Large intestine (tissue), 3 donors: ENCODE measurements around the gene PBX1. TPM values are rescaled to one million over a fixed set of nuclear protein-coding genes. Genes with fewer than 3 reads are reported as not detected.

Source experiments
- DNase-seq, 2 donors: peaks; one replicate each; pipeline versions ENCODE4 v3.0.0 to v3.0.0-alpha.2; 2013
- H3K27ac ChIP-seq: one replicate; pipeline ENCODE4 v1.5.1; 2013; ENCODE audit warnings: low read length
- H3K27me3 ChIP-seq: 2 replicates; pipeline ENCODE4 v1.6.1; 2013; ENCODE audit warnings: low read length; ENCODE audit not compliant: control insufficient read depth, insufficient read depth
- H3K36me3 ChIP-seq: 2 replicates; pipeline ENCODE4 v1.6.1; 2013; ENCODE audit warnings: low read length; ENCODE audit not compliant: control insufficient read depth, insufficient read depth
- H3K4me1 ChIP-seq: one replicate; pipeline ENCODE4 v1.6.1; 2013; ENCODE audit warnings: low read length; ENCODE audit not compliant: control insufficient read depth, insufficient read depth
- H3K4me3 ChIP-seq: one replicate; pipeline ENCODE4 v1.5.1; 2013; ENCODE audit warnings: low read length
- H3K9me3 ChIP-seq: one replicate; pipeline ENCODE4 v1.6.1; 2013; ENCODE audit warnings: mild to moderate bottlenecking, low read depth, low read length, moderate library complexity; ENCODE audit not compliant: control insufficient read depth
- WGBS: methylation state at CpG from one replicate; pipeline ENCODE4 v1.1.5; 2013; ENCODE audit warnings: low lambda C conversion rate; ENCODE audit not compliant: insufficient coverage; 5-methylcytosine and 5-hydroxymethylcytosine counted together
- polyA plus RNA-seq: library from polyadenylated mRNA; unstranded; fragments of 120-200 nt; gene quantifications from one replicate; pipeline ENCODE4 v1.2.1, GENCODE V29; 2013

The PBX1 gene
- polyA plus RNA-seq, 1 donor, result 60.8 TPM

GRCh38 chr1:164802529-164803282, 243.7 kb downstream of the PBX1 start:
- WGBS, result 100% methylated on average over 3 of the region's 7 CpGs
- no peaks in the 10 kb centered on the region for H3K4me1 ChIP-seq
- DNase-seq, result no peak
- H3K9me3 ChIP-seq, result no peaks in the 10 kb centered on the region
- no peaks in the 10 kb centered on the region for H3K27me3 ChIP-seq
- H3K36me3 ChIP-seq, result peaks cover 57% of the 10 kb centered on the region
- no peak overlapping the region for H3K27ac ChIP-seq
- H3K4me3 ChIP-seq, result no peak overlapping the region

- 100% methylated on average over 2 of the region's 5 CpGs for WGBS
These were observed 244.4 kb downstream of the PBX1 start for GRCh38 chr1:164803366-164803765.

GRCh38 chr1:164804366-164804765, 245.4 kb downstream of the PBX1 start:
- peaks cover 68% of the 10 kb centered on the region for H3K36me3 ChIP-seq
- no peaks in the 10 kb centered on the region for H3K27me3 ChIP-seq
- no peak overlapping the region for H3K27ac ChIP-seq
- no peaks in the 10 kb centered on the region for H3K4me1 ChIP-seq
- no peak overlapping the region for H3K4me3 ChIP-seq
- DNase-seq, result no peak
- WGBS, result no CpG with 5 or more reads among the region's 2 CpGs
- H3K9me3 ChIP-seq, result no peaks in the 10 kb centered on the region

More at GRCh38 chr1:164803366-164803765, 244.4 kb downstream of the PBX1 start:
- no peak overlapping the region for H3K4me3 ChIP-seq
- DNase-seq, result no peak
- peaks cover 60% of the 10 kb centered on the region for H3K36me3 ChIP-seq
- H3K27me3 ChIP-seq, result no peaks in the 10 kb centered on the region
- no peak overlapping the region for H3K27ac ChIP-seq
- H3K9me3 ChIP-seq, result no peaks in the 10 kb centered on the region
- no peaks in the 10 kb centered on the region for H3K4me1 ChIP-seq

DNA sequence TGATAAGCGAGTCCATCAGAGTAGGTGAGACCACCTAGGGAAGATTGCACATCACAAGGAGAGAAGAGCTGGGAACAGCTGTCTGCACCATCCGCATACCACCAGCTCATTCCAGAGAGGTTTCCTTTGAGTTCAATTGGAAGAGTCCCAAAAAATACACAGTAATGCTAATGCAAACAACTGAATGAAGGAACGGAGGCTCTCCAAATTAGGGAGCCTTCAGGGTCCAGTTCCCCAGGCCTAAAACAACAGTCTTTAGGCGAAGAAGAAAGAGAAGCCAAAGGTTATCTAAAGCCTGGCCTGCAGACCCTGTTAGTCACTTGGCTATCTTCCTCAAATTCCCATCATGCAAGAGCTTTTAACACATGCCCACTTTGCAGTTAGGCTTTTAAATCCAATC, 246.4 kb downstream of the PBX1 start:
- no peak for DNase-seq
- 60% methylated on average over 1 of the region's 4 CpGs for WGBS

GRCh38 chr1:164806531-164806930, 247.5 kb downstream of the PBX1 start:
- no peak for DNase-seq
- WGBS, result no CpG with 5 or more reads among the region's 6 CpGs
- no peaks in the 10 kb centered on the region for H3K9me3 ChIP-seq

More for the DNA sequence above, 246.4 kb downstream of the PBX1 start:
- Histone ChIP-seq H3K36me3 (peaks cover 60% of the 10 kb centered on the region), H3K27me3 (no peaks in the 10 kb centered on the region), H3K9me3 (no peaks in the 10 kb centered on the region), H3K4me3 (no peak overlapping the region), H3K27ac (no peak overlapping the region), H3K4me1 (no peaks in the 10 kb centered on the region)

DNA sequence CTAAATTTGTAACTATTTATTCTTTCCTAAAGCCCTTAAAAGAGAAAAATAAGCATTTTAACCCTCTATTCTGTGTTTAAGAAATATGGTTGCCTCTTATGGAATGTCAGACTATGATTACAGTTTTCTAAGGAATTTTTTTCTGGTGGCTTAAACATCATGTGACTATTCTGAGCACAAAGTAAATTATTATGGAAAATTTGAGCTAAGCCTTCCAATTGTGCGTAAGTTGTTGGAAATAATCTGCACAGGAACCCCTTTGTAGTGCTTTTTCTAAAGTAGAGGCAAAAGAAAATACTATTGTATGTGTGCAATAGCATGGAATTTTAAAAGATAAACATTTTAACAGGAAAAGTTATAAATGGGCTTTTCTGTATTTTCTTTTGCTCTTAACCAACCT, 254.8 kb downstream of the PBX1 start:
- no peak overlapping the region for H3K27ac ChIP-seq

More at GRCh38 chr1:164806531-164806930, 247.5 kb downstream of the PBX1 start:
- H3K4me1 ChIP-seq, result no peaks in the 10 kb centered on the region
- H3K4me3 ChIP-seq, result no peak overlapping the region
- peaks cover 54% of the 10 kb centered on the region for H3K36me3 ChIP-seq
- H3K27me3 ChIP-seq, result no peaks in the 10 kb centered on the region
- H3K27ac ChIP-seq, result no peak overlapping the region

GRCh38 chr1:164821648-164822047, 262.7 kb downstream of the PBX1 start:
- Histone ChIP-seq H3K4me1 (no peaks in the 10 kb centered on the region), H3K9me3 (no peaks in the 10 kb centered on the region), H3K27ac (no peak overlapping the region), H3K4me3 (no peak overlapping the region), H3K27me3 (no peaks in the 10 kb centered on the region), H3K36me3 (peaks cover 58% of the 10 kb centered on the region)
- DNase-seq, result no peak
- WGBS, result no CpG with 5 or more reads among the region's 9 CpGs

More for the DNA sequence above, 254.8 kb downstream of the PBX1 start:
- no peaks in the 10 kb centered on the region for H3K4me1 ChIP-seq
- no peak overlapping the region for H3K4me3 ChIP-seq
- WGBS, result no CpG with 5 or more reads among the region's 1 CpG
- H3K9me3 ChIP-seq, result no peaks in the 10 kb centered on the region
- peaks cover 28% of the 10 kb centered on the region for H3K36me3 ChIP-seq
- no peaks in the 10 kb centered on the region for H3K27me3 ChIP-seq
- DNase-seq, result no peak

- WGBS, result 90% methylated on average over 1 of the region's 5 CpGs
- Histone ChIP-seq H3K27me3 (no peaks in the 10 kb centered on the region), H3K4me1 (no peaks in the 10 kb centered on the region), H3K27ac (peak overlapping the region; percentile 16), H3K36me3 (peaks cover 57% of the 10 kb centered on the region), H3K4me3 (no peak overlapping the region), H3K9me3 (no peaks in the 10 kb centered on the region)
- DNase-seq, result peak; percentile 28 to 30
These were observed 264.7 kb downstream of the PBX1 start for GRCh38 chr1:164823486-164824279.

DNA sequence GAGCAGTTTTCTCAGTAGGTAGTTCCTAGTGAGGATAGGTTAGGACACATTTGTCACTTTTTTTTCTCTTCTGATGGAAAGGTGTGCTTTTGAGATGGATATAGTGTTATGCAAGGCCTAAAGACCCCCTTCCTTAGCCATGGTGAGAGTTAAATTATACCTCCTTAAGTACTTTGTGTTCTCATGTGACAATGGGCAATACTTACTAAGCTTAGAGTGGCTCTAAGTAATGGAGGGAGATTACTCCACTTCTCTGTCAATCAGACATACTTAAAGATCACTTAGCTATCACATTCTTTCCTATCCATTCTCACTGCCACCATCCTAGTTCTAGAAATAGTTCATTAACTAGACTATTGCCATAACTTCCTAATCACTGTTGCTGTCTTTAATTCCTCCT, 265.6 kb downstream of the PBX1 start:
- no peaks in the 10 kb centered on the region for H3K9me3 ChIP-seq
- no peaks in the 10 kb centered on the region for H3K4me1 ChIP-seq
- no peak overlapping the region for H3K4me3 ChIP-seq
- no peak for DNase-seq
- peak overlapping the region; percentile 16 for H3K27ac ChIP-seq
- H3K27me3 ChIP-seq, result no peaks in the 10 kb centered on the region
- peaks cover 55% of the 10 kb centered on the region for H3K36me3 ChIP-seq

DNA sequence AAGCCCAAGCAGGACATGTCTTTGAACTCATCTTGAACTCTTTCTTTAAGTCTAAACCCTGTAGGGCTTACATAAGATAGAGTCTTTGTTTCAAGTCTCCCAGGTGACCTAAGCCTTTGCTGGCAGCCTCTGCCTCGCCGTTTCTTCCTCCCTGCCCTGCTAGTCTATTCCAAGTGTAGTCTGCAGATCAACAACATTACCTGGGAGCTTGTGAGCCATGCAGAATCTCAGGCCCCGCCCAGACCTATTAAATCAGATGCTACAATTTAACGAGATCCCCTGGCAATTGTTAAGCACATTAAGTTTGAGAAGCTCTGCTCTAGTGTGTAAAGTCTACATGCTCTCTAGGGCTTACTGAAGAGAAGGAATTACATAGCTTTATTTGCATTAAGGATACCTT, 271.6 kb downstream of the PBX1 start:
- Histone ChIP-seq H3K4me1 (no peaks in the 10 kb centered on the region), H3K27me3 (no peaks in the 10 kb centered on the region), H3K4me3 (no peak overlapping the region), H3K9me3 (no peaks in the 10 kb centered on the region), H3K36me3 (peaks cover 13% of the 10 kb centered on the region), H3K27ac (no peak overlapping the region)
- no peak for DNase-seq
- 100% methylated on average over 1 of the region's 4 CpGs for WGBS
